Body of pancreas (tissue), 4 donors: ENCODE results near the gene SGPL1. TPM values are rescaled to one million over a fixed set of nuclear protein-coding genes. Genes with fewer than 3 reads are reported as not detected.
"Not testable (repeated sequence)": the region's sequence is repeated elsewhere in the genome, so short reads cannot be mapped to it uniquely, and the experiment has no call there.

Source experiments
- ATAC-seq: fragments of 150-250 bp; one replicate; pipeline ENCODE4 v1.9.1; 2016
- DNase-seq, 4 donors: peaks; one replicate each; pipeline ENCODE4 v3.0.0-alpha.2; 2019
- H3K27ac ChIP-seq, 4 donors: fragments of 200-600 bp; sonication (generic); 1 replicate in 3 of 4; 2 replicates in 1 of 4; pipeline versions ENCODE4 v1.5.1 to v1.6.1; 2016 to 2019; ENCODE audit warnings: mild to moderate bottlenecking in 1 of 4, mixed read lengths in 1 of 4, moderate library complexity in 1 of 4
- H3K27me3 ChIP-seq, 2 donors: fragments of 200-600 bp; sonication (generic); one replicate each; pipeline ENCODE4 v1.6.0; 2016; ENCODE audit warnings: mild to moderate bottlenecking in 1 of 2
- H3K36me3 ChIP-seq, 2 donors: fragments of 200-600 bp; sonication (generic); replicated peaks in 1 of 2; 2 replicates each; pipeline ENCODE4 v1.5.1; 2016; ENCODE audit warnings: low read depth in 2 of 2; ENCODE audit not compliant: insufficient read depth in 1 of 2
- H3K4me1 ChIP-seq: fragments of 200-600 bp; sonication (generic); one replicate; pipeline ENCODE4 v1.6.0; 2016
- H3K4me3 ChIP-seq, 2 donors: fragments of 200-600 bp; sonication (generic); 1 replicate in 1 of 2; 2 replicates in 1 of 2; pipeline ENCODE4 v1.5.1; 2016 to 2019
- H3K9me3 ChIP-seq, 3 donors: fragments of 200-600 bp; sonication (generic); 1 replicate in 2 of 3; 2 replicates in 1 of 3; pipeline ENCODE4 v1.5.1; 2016
- CTCF ChIP-seq, 7 experiments: fragments of 450-650 bp in 4 of 7; fragments of 200-600 bp in 3 of 7; sonication (generic) in 3 of 7; IDR thresholded peaks; one replicate each; pipeline ENCODE4 v1.5.1; 2016 to 2019; ENCODE audit warnings: antibody characterized with exemption in 7 of 7
- POLR2A ChIP-seq, 3 donors: fragments of 450-650 bp; IDR thresholded peaks; one replicate each; pipeline ENCODE4 v1.6.1; 2016; ENCODE audit warnings: antibody characterized with exemption in 3 of 3, mild to moderate bottlenecking in 2 of 3
- WGBS, 2 donors: methylation state at CpG; one replicate each; pipeline ENCODE4 v1.1.5; 2017; 5-methylcytosine and 5-hydroxymethylcytosine counted together
- intact Hi-C: fragments of 100-400 bp; cut with DNase I; formaldehyde crosslinking; loops from one replicate; pipeline ENCODE4 v1.15.1; 2023
- total RNA-seq, 2 donors: library from RNA; depleted of rRNA; stranded (reverse); fragments of >200 nt; gene quantifications; one replicate each; pipeline ENCODE4 v1.1.0, GENCODE V29; 2016

SGPL1 gene
- total RNA-seq, 2 donors from 2014 or later = 36.3 to 43.8 TPM

GRCh38 chr10:70853038-70853437 is 37.3 kb downstream of the SGPL1 start:
- intact Hi-C loops = no loop called here
- no peak for ATAC-seq
- H3K36me3 ChIP-seq = peaks cover 0 to 2% of the 10 kb centered on the region in 2 donors
- 78 to 91% methylated on average over 4 of the region's 4 CpGs for WGBS, 2 donors
- DNase-seq = no peak
- H3K27ac ChIP-seq = peak overlapping the region in 3 of 4 donors; percentile 0 to 50 (median 9)
- no peaks in the 10 kb centered on the region for H3K9me3 ChIP-seq
- H3K4me1 ChIP-seq = peaks cover 37% of the 10 kb centered on the region
- H3K4me3 ChIP-seq = no peak overlapping the region
- no peaks in the 10 kb centered on the region for H3K27me3 ChIP-seq
- TF ChIP-seq POLR2A (IDR thresholded peaks at IDR 0.05) = no peak
- TF ChIP-seq CTCF (IDR thresholded peaks at IDR 0.05) = no peak

DNA sequence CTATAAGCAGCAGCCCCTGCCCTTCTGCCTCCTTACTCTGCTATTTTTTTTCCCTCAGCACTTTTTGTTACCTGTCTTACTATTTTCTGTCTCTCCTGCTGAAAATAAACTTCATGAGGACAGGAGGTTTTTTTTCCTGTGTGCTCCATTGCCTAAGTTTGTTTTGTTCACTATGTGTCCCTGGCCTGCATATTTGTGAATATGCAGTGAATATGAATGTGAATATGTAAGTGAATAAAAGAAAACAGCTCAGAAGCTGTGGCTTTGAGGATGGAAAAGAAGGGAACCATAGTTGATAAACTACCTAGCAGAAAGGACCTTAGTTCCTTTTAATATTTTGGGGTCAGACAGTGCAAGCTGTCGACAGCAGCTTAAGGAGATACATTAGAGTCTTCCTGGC is 37.7 kb downstream of the SGPL1 start:
- intact Hi-C loops = no loop called here
- H3K4me3 ChIP-seq = no peak overlapping the region
- DNase-seq = no peak
- H3K9me3 ChIP-seq = no peaks in the 10 kb centered on the region
- no peak for ATAC-seq
- 56 to 76% methylated on average over 1 of the region's 1 CpG for WGBS, 2 donors
- H3K36me3 ChIP-seq = peaks cover 0 to 2% of the 10 kb centered on the region in 2 donors
- peak overlapping the region in 2 of 4 donors; percentile 0 to 50 for H3K27ac ChIP-seq
- no peaks in the 10 kb centered on the region for H3K27me3 ChIP-seq
- H3K4me1 ChIP-seq = peaks cover 39% of the 10 kb centered on the region
- TF ChIP-seq POLR2A (IDR thresholded peaks at IDR 0.05) = no peak
- no peak for TF ChIP-seq CTCF (IDR thresholded peaks at IDR 0.05)

DNA sequence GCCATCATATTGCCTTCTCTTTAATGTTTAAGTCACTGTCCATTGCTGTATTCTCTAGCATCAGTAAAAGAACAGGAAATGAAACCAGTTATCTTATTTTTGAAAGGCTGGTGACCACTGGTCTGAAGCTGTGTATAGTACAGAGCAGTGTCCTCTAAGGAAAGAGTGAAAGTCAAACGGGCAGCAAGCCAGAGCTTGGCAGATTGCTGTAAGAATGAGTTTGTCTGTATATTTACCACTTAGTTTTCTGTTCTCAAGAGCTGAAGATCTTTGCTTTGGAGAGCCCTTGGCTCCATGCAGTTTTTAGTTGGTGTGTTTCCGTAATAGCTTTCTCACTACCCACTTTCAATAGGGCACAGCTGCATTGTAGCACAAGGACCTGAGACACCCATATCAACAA is 40.7 kb downstream of the SGPL1 start:
- Histone ChIP-seq H3K4me1 (peaks cover 40% of the 10 kb centered on the region), H3K27me3 (no peaks in the 10 kb centered on the region), H3K36me3 (peaks cover 0 to 7% of the 10 kb centered on the region in 2 donors), H3K9me3 (no peaks in the 10 kb centered on the region), H3K4me3 (no peak overlapping the region), H3K27ac (peak overlapping the region in 1 of 4 donors; percentile 0)
- DNase-seq = peak in 2 of 4 donors; percentile 22 to 50
- TF ChIP-seq CTCF (IDR thresholded peaks at IDR 0.05) = no peak
- TF ChIP-seq POLR2A (IDR thresholded peaks at IDR 0.05) = no peak
- 62 to 72% methylated on average over 2 of the region's 2 CpGs for WGBS, 2 donors
- intact Hi-C loops = no loop called here
- no peak for ATAC-seq

DNA sequence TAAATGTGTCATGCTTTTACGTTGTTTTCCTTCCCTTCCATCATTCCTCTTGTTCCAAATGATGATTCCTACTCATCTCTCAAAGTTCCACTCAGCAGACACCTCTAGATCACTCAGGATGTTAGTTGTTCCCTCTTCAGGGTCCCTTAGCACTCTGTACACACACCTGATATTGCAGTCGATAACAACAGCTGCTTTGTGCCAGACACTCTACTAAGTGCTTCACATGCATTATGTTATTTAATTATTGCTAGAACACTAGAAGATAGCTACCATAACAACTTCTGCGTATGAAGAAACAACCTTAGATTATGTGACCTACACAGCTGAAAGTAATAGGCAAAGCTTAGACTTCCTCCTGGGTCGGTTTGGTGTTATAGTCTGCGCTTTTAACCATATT is 43.0 kb downstream of the SGPL1 start:
- H3K27ac ChIP-seq = peak overlapping the region in 1 of 4 donors; percentile 26
- H3K4me3 ChIP-seq = no peak overlapping the region
- ATAC-seq (peak; percentile 61), DNase-seq (peak in 1 of 4 donors; percentile 34)
- H3K4me1 ChIP-seq = peaks cover 17% of the 10 kb centered on the region
- intact Hi-C loops = no loop called here
- 50 to 52% methylated on average over 5 of the region's 5 CpGs for WGBS, 2 donors
- no peaks in the 10 kb centered on the region for H3K9me3 ChIP-seq
- TF ChIP-seq CTCF (IDR thresholded peaks at IDR 0.05) = no peak
- no peak for TF ChIP-seq POLR2A (IDR thresholded peaks at IDR 0.05)
- peaks cover 0 to 7% of the 10 kb centered on the region in 2 donors for H3K36me3 ChIP-seq
- H3K27me3 ChIP-seq = no peaks in the 10 kb centered on the region

- ATAC-seq, H3K36me3 ChIP-seq, H3K9me3 ChIP-seq, intact Hi-C loops, H3K4me3 ChIP-seq, DNase-seq, H3K27me3 ChIP-seq, H3K27ac ChIP-seq: not testable (repeated sequence)
- WGBS, 2 donors = 96 to 98% methylated on average over 30 to 32 of the region's 42 CpGs
- H3K4me1 ChIP-seq = peaks cover 27% of the 10 kb centered on the region
Measured at GRCh38 chr10:70861495-70862197, 45.9 kb downstream of the SGPL1 start.
